ENCODE data around the gene CUBN. TPM values are rescaled to one million over a fixed set of nuclear protein-coding genes. Genes with fewer than 3 reads are reported as not detected.

CUBN gene
- polyA plus RNA-seq, 1 donor: 3.7 TPM

- DNase-seq (ENCODE audit: low read depth): no peak
Measured at GRCh38 chr10:16952610-16953009, 177.0 kb downstream of the CUBN start.

GRCh38 chr10:16952080-16952479, 177.5 kb downstream of the CUBN start:
- no peak for DNase-seq (ENCODE audit: low read depth)

GRCh38 chr10:16950656-16951601, 178.7 kb downstream of the CUBN start:
- no peak for DNase-seq (ENCODE audit: low read depth)

- DNase-seq (ENCODE audit: low read depth): no peak
Measured at GRCh38 chr10:16949816-16950215, 179.8 kb downstream of the CUBN start.

- no peak for DNase-seq (ENCODE audit: low read depth)
Measured at GRCh38 chr10:16948361-16948760, 181.2 kb downstream of the CUBN start.

GRCh38 chr10:16947069-16947468, 182.5 kb downstream of the CUBN start:
- no peak for DNase-seq (ENCODE audit: low read depth)

- DNase-seq (ENCODE audit: low read depth): no peak
Measured at GRCh38 chr10:16945593-16945992, 184.0 kb downstream of the CUBN start.

GRCh38 chr10:16944986-16945385, 184.6 kb downstream of the CUBN start:
- no peak for DNase-seq (ENCODE audit: low read depth)

GRCh38 chr10:16944402-16944801, 185.2 kb downstream of the CUBN start:
- peak; percentile 83 for DNase-seq (ENCODE audit: low read depth)

GRCh38 chr10:16943295-16944285, 186.0 kb downstream of the CUBN start:
- no peak for DNase-seq (ENCODE audit: low read depth)

- DNase-seq (ENCODE audit: low read depth): no peak
Measured at GRCh38 chr10:16942381-16943078, 187.1 kb downstream of the CUBN start.

GRCh38 chr10:16941870-16942269, 187.7 kb downstream of the CUBN start:
- no peak for DNase-seq (ENCODE audit: low read depth)

- DNase-seq (ENCODE audit: low read depth): no peak
Measured at GRCh38 chr10:16941067-16941466, 188.5 kb downstream of the CUBN start.

GRCh38 chr10:16938952-16939351, 190.7 kb downstream of the CUBN start:
- no peak for DNase-seq (ENCODE audit: low read depth)

- DNase-seq (ENCODE audit: low read depth): no peak
Measured at GRCh38 chr10:16934461-16934860, 195.2 kb downstream of the CUBN start.

- no peak for DNase-seq (ENCODE audit: low read depth)
Measured at GRCh38 chr10:16933783-16934182, 195.8 kb downstream of the CUBN start.

- DNase-seq (ENCODE audit: low read depth): no peak
Measured at GRCh38 chr10:16931930-16932329, 197.7 kb downstream of the CUBN start.

- no peak for DNase-seq (ENCODE audit: low read depth)
Measured at GRCh38 chr10:16930540-16930939, 199.1 kb downstream of the CUBN start.

GRCh38 chr10:16929069-16929468, 200.5 kb downstream of the CUBN start:
- no peak for DNase-seq (ENCODE audit: low read depth)

- no peak for DNase-seq (ENCODE audit: low read depth)
Measured at GRCh38 chr10:16927546-16927945, 202.1 kb downstream of the CUBN start.

GRCh38 chr10:16923726-16924125, 205.9 kb downstream of the CUBN start:
- DNase-seq (ENCODE audit: low read depth): no peak

- DNase-seq (ENCODE audit: low read depth): no peak
Measured at GRCh38 chr10:16923309-16923708, 206.3 kb downstream of the CUBN start.

Data from forelimb muscle (tissue), 1 donor.